HepG2 (cell line): ENCODE data around the gene CPLX1. TPM values are rescaled to one million over a fixed set of nuclear protein-coding genes. Genes with fewer than 3 reads are reported as not detected.

ENCODE experiments used
- ATAC-seq: fragments of 200-7000 bp; cut with Tn5 transposase; 3 replicates; pipeline ENCODE4 v1.9.1; 2020; ENCODE audit warnings: mild to moderate bottlenecking, moderate library complexity
- BruUV-seq: library from RNA; stranded (reverse); fragments of 400-500 nt; replicated peaks from 2 replicates; lab custom pipeline; 2021; lab: Mats Ljungman, UMichigan
- CTCF ChIA-PET: fragments of 300-600 bp; formaldehyde crosslinking; extraction: SDS; loops from one replicate; lab custom pipeline; 2021; ENCODE audit warnings: low total read pairs, inconsistent platforms, low intra/inter-chr PET ratio; lab: Yijun Ruan, JAX
- POLR2A ChIA-PET: fragments of 350-600 bp; sonication (Branson Sonifier 250); formaldehyde crosslinking; loops from one replicate; lab custom pipeline; 2020; ENCODE audit warnings: antibody characterized with exemption, inconsistent platforms; lab: Yijun Ruan, JAX
- DNase-seq: peaks from one replicate; pipeline ENCODE4 v3.0.0-alpha.2; 2015; ENCODE audit warnings: low spot score
- FAIRE-seq: peaks from 3 replicates; lab custom pipeline; 2011; peaks lifted over from hg19 to GRCh38; lab: Jason Lieb, UNC
- H2AFZ ChIP-seq: one replicate; pipeline ENCODE4 v1.6.1; 2011; ENCODE audit warnings: low read length, inconsistent platforms
- H3K27ac ChIP-seq: fragments of 300-600 bp; 3 replicates; pipeline ENCODE4 v1.8.0; 2011; ENCODE audit warnings: mixed run types, mild to moderate bottlenecking, mixed read lengths, low read length, inconsistent platforms; ENCODE audit not compliant: insufficient read depth; ENCODE audit errors: extremely low read length
- H3K27me3 ChIP-seq, 2 experiments: fragments of 200-600 bp in 1 of 2; 2 replicates in 1 of 2; 3 replicates in 1 of 2; pipeline versions ENCODE4 v1.6.0 to v1.8.0; 2011; ENCODE audit warnings: low read length in 2 of 2, mild to moderate bottlenecking in 2 of 2, moderate library complexity in 2 of 2, inconsistent platforms in 1 of 2; ENCODE audit not compliant: insufficient read depth in 2 of 2, control insufficient read depth in 1 of 2
- H3K36me3 ChIP-seq, 2 experiments: fragments of 200-600 bp in 1 of 2; replicated peaks in 1 of 2; 2 replicates in 1 of 2; 3 replicates in 1 of 2; pipeline versions ENCODE4 v1.5.1 to v1.8.0; 2011; ENCODE audit warnings: low read length in 2 of 2, inconsistent platforms in 1 of 2; ENCODE audit not compliant: insufficient read depth in 2 of 2, control insufficient read depth in 1 of 2
- H3K4me1 ChIP-seq: 2 replicates; pipeline ENCODE4 v1.5.1; 2012; ENCODE audit warnings: low read length, inconsistent platforms; ENCODE audit not compliant: insufficient read depth
- H3K4me2 ChIP-seq: 2 replicates; pipeline ENCODE4 v1.6.0; 2011; ENCODE audit warnings: low read depth, low read length, inconsistent platforms
- H3K4me3 ChIP-seq, 3 experiments: fragments of 200-600 bp in 1 of 3; sonication (generic), shearing (Covaris generic) in 1 of 3; replicated peaks in 1 of 3; 2 replicates each; pipeline ENCODE4 v1.5.1; 2011 to 2016; ENCODE audit warnings: low read length in 3 of 3, inconsistent platforms in 2 of 3, low read depth in 2 of 3, mild to moderate bottlenecking in 2 of 3, control low read depth in 1 of 3, mixed read lengths in 1 of 3; ENCODE audit not compliant: insufficient read depth in 1 of 3
- H3K79me2 ChIP-seq: one replicate; pipeline ENCODE4 v1.6.1; 2011; ENCODE audit warnings: low read length, inconsistent platforms; ENCODE audit not compliant: insufficient read depth
- H3K9ac ChIP-seq: 2 replicates; pipeline ENCODE4 v1.6.0; 2011; ENCODE audit warnings: mild to moderate bottlenecking, low read depth, low read length, inconsistent platforms; ENCODE audit not compliant: insufficient read depth
- H3K9me3 ChIP-seq: 2 replicates; pipeline ENCODE4 v1.5.1; 2012; ENCODE audit warnings: mild to moderate bottlenecking, low read length
- H4K20me1 ChIP-seq: 2 replicates; pipeline ENCODE4 v1.6.0; 2011; ENCODE audit warnings: inconsistent platforms, mild to moderate bottlenecking, low read length, moderate library complexity; ENCODE audit not compliant: insufficient read depth
- ARID2 ChIP-seq: sonication (generic); formaldehyde crosslinking; IDR thresholded peaks from 2 replicates; pipeline ENCODE4 v1.8.1; 2022; ENCODE audit warnings: mild to moderate bottlenecking, missing genetic modification reagents, borderline replicate concordance
- ATF4 ChIP-seq, 2 experiments: fragments of 450-650 bp in 1 of 2; sonication (generic) in 1 of 2; formaldehyde crosslinking; IDR thresholded peaks; 2 replicates each; pipeline versions ENCODE4 v1.5.0 to v1.8.0; 2020 to 2022; ENCODE audit warnings: mild to moderate bottlenecking in 1 of 2, missing genetic modification reagents in 1 of 2
- BCLAF1 ChIP-seq: fragments of 450-650 bp; IDR thresholded peaks from 2 replicates; pipeline ENCODE4 v1.6.1; 2017; ENCODE audit warnings: mild to moderate bottlenecking
- CENPBD1 ChIP-seq: sonication (generic); formaldehyde crosslinking; IDR thresholded peaks from 2 replicates; pipeline ENCODE4 v1.8.0; 2022; ENCODE audit warnings: missing genetic modification reagents, low read depth, mild to moderate bottlenecking, borderline replicate concordance
- FOSL1 ChIP-seq: sonication (generic); formaldehyde crosslinking; IDR thresholded peaks from 2 replicates; pipeline ENCODE4 v1.9.0; 2021; ENCODE audit warnings: missing genetic modification reagents, borderline replicate concordance
- FOXA1 ChIP-seq, 2 experiments: fragments of 450-650 bp in 1 of 2; sonication (generic) in 1 of 2; formaldehyde crosslinking in 1 of 2; IDR thresholded peaks; 2 replicates each; pipeline versions ENCODE4 v1.4.0 to v1.6.1; 2016 to 2020; ENCODE audit warnings: missing genetic modification reagents in 1 of 2
- MBD4 ChIP-seq: IDR thresholded peaks from 2 replicates; pipeline ENCODE4 v1.6.1; 2012; ENCODE audit warnings: low read length, inconsistent platforms, borderline replicate concordance
- MBNL3 ChIP-seq: fragments of 250-450 bp; sonication (Bioruptor Pico); conservative IDR thresholded peaks from 2 replicates; pipeline ENCODE4 v1.8.0; 2022; ENCODE audit warnings: mild to moderate bottlenecking, inconsistent platforms
- MED13 ChIP-seq: sonication (generic); formaldehyde crosslinking; IDR thresholded peaks from 2 replicates; pipeline ENCODE4 v1.5.0; 2020; ENCODE audit warnings: missing genetic modification reagents
- MXD4 ChIP-seq: IDR thresholded peaks from 2 replicates; pipeline ENCODE4 v1.6.1; 2016; ENCODE audit warnings: mild to moderate bottlenecking, missing biosample characterization, missing genetic modification reagents
- ZNF205 ChIP-seq: IDR thresholded peaks from 2 replicates; pipeline ENCODE4 v1.6.1; 2018; ENCODE audit warnings: missing biosample characterization, missing genetic modification reagents
- ZNF740 ChIP-seq: sonication (generic); formaldehyde crosslinking; IDR thresholded peaks from 2 replicates; pipeline ENCODE4 v1.4.0; 2020; ENCODE audit warnings: missing genetic modification reagents
- ZNF773 ChIP-seq: sonication (generic); formaldehyde crosslinking; IDR thresholded peaks from 2 replicates; pipeline ENCODE4 v1.4.0; 2020; ENCODE audit warnings: missing genetic modification reagents, borderline replicate concordance
- ZNF788 ChIP-seq: sonication (generic); formaldehyde crosslinking; IDR thresholded peaks from 2 replicates; pipeline ENCODE4 v1.5.0; 2020; ENCODE audit warnings: mild to moderate bottlenecking, missing genetic modification reagents, borderline replicate concordance
- ZNF841 ChIP-seq: sonication (generic); formaldehyde crosslinking; IDR thresholded peaks from 2 replicates; pipeline ENCODE4 v1.8.1; 2023; ENCODE audit warnings: missing genetic modification reagents, borderline replicate concordance
- ZSCAN21 ChIP-seq: sonication (generic); formaldehyde crosslinking; IDR thresholded peaks from 2 replicates; pipeline ENCODE4 v1.8.0; 2022; ENCODE audit warnings: mild to moderate bottlenecking, missing genetic modification reagents, moderate library complexity, borderline replicate concordance
- WGBS: methylation state at CpG from one replicate; pipeline ENCODE4 v1.1.6; 2017; ENCODE audit warnings: low lambda C conversion rate; 5-methylcytosine and 5-hydroxymethylcytosine counted together
- in situ Hi-C: cut with HindIII; loops from 2 replicates; pipeline ENCODE4 v1.10.0; 2017; ENCODE audit warnings: low pct_unique_long_range_greater_than_20kb; ENCODE audit not compliant: extremely low pct_ligation_motif_present
- intact Hi-C: fragments of 100-400 bp; cut with micrococcal nuclease; formaldehyde crosslinking; loops from one replicate; pipeline ENCODE4 v1.10.0; 2022; ENCODE audit not compliant: unreplicated experiment
- polyA plus RNA-seq, 8 experiments: library from polyadenylated mRNA; depleted of rRNA in 3 of 8; stranded (reverse) in 7 of 8; unstranded in 1 of 8; fragments of >200 nt; fragmentation: Illumina TruSeq in 4 of 8; extraction: Trizol in 4 of 8; gene quantifications; 2 replicates each; pipeline versions ENCODE4 v1.2.1 to v1.2.3, GENCODE V29; 2011 to 2016; ENCODE audit warnings: low read depth in 4 of 8, missing spikeins in 1 of 8, mixed read lengths in 1 of 8; ENCODE audit not compliant: insufficient read depth in 1 of 8
- total RNA-seq, 5 experiments: library from RNA; depleted of rRNA; stranded (reverse); fragments of >200 nt; fragmentation: Illumina TruSeq; extraction: Trizol; gene quantifications; 2 replicates each; pipeline ENCODE4 v1.2.3, GENCODE V29; 2016; ENCODE audit warnings: low read depth in 1 of 5
- TF ChIP-seq, protein P1 (sequence below): sonication (generic); formaldehyde crosslinking; IDR thresholded peaks from 2 replicates; pipeline ENCODE4 v1.4.0; 2020; ENCODE audit warnings: missing genetic modification reagents, borderline replicate concordance

The CPLX1 gene
- total and polyA plus RNA-seq, 2 of the 13 experiments (the other 11 are each of a cell fraction or from before 2014, with no cell fraction given) = 0.18 TPM

DNA sequence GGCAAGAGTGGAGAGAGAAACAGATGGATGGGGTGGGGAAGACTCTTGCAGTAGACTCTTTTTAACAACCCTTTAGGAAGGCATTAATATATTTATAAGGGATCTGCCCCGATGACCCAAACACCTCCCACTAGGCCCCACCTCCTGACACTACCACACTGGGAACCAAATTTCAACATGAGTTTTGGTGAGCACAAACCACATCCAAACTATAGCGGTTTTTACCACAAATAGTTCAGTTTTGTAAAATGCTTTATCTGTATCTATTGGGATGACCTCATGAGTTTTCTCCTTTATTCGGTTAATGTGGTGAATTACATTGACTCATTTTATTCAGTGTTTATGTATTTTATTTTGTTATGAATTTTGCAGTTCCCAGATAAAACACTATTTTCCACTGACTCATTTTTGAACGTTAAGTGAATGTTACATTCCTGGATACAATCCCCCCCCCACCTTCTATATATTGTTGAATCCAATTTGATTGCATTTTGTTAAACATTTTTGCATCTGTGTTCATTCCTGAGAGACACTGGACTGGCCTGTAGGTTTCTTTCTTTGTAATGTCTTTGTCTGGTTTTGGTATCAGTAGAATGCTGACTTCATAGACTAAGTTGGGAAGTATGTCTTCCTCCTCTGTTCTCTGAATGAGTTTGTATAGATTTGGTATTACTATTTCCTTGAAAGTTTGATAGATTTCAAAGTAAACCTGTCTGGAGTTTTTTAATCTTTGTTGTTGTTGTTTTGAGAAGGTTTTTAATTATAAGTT, 13.9 kb upstream of the CPLX1 start:
- no peak overlapping the region for H2AFZ ChIP-seq
- CTCF ChIA-PET = no interaction called here
- FAIRE-seq = no peak
- POLR2A ChIA-PET = no interaction called here
- no peak overlapping the region for H3K27ac ChIP-seq
- no peaks in the 10 kb centered on the region for H3K36me3 ChIP-seq
- no peak overlapping the region for H3K4me3 ChIP-seq
- H3K9me3 ChIP-seq = peaks cover 12% of the 10 kb centered on the region
- DNase-seq = no peak
- H4K20me1 ChIP-seq = no peaks in the 10 kb centered on the region
- no peak for ATAC-seq
- in situ Hi-C loops (no loop called here), intact Hi-C loops (no loop called here)
- H3K79me2 ChIP-seq = no peaks in the 10 kb centered on the region
- H3K4me2 ChIP-seq = no peak overlapping the region
- 64% methylated on average over 4 of the region's 4 CpGs for WGBS
- peaks cover 13% of the 10 kb centered on the region; the same call in 1 of the 2 replicates for H3K4me1 ChIP-seq
- no TSS peak for BruUV-seq
- no peak overlapping the region for H3K9ac ChIP-seq
- peaks cover 6 to 11% of the 10 kb centered on the region in 2 experiments; a peak in 3 of 5 replicates for H3K27me3 ChIP-seq
- TF ChIP-seq BCLAF1 (no peak), FOXA1 (IDR thresholded peaks at IDR 0.05) (no peak), FOXA1 (CRISPR knock-in tag; IDR thresholded peaks at IDR 0.05) (no peak), MBNL3 (CRISPR knock-in tag) (no peak), CENPBD1 (CRISPR knock-in tag) (no peak), FOSL1 (CRISPR knock-in tag) (no peak), ARID2 (no peak), ZNF788 (CRISPR knock-in tag) (no peak), ZSCAN21 (CRISPR knock-in tag) (no peak), ATF4 (CRISPR knock-in tag; IDR thresholded peaks at IDR 0.05) (no peak), MBD4 (no peak), ZNF773 (CRISPR knock-in tag) (no peak), ZNF841 (CRISPR knock-in tag) (no peak), MED13 (no peak), ZNF205 (CRISPR knock-in tag) (no peak), MXD4 (CRISPR knock-in tag) (no peak), ZNF740 (CRISPR knock-in tag) (no peak)
- TF ChIP-seq, protein P1, sequence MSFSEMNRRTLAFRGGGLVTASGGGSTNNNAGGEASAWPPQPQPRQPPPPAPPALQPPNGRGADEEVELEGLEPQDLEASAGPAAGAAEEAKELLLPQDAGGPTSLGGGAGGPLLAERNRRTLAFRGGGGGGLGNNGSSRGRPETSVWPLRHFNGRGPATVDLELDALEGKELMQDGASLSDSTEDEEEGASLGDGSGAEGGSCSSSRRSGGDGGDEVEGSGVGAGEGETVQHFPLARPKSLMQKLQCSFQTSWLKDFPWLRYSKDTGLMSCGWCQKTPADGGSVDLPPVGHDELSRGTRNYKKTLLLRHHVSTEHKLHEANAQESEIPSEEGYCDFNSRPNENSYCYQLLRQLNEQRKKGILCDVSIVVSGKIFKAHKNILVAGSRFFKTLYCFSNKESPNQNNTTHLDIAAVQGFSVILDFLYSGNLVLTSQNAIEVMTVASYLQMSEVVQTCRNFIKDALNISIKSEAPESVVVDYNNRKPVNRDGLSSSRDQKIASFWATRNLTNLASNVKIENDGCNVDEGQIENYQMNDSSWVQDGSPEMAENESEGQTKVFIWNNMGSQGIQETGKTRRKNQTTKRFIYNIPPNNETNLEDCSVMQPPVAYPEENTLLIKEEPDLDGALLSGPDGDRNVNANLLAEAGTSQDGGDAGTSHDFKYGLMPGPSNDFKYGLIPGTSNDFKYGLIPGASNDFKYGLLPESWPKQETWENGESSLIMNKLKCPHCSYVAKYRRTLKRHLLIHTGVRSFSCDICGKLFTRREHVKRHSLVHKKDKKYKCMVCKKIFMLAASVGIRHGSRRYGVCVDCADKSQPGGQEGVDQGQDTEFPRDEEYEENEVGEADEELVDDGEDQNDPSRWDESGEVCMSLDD (CRISPR knock-in tag) = no peak
